Epithelial cell of esophagus (primary cell): Measurements from ENCODE around the gene PCYOX1L.

Experiments used
- DNase-seq: peaks from one replicate; pipeline ENCODE4 v3.0.0; 2010; ENCODE audit warnings: low read depth
- H3K4me3 ChIP-seq: 2 replicates; pipeline ENCODE4 v1.5.1; 2011; ENCODE audit warnings: mild to moderate bottlenecking, low read length, control low read depth
- CTCF ChIP-seq: IDR thresholded peaks from 2 replicates; pipeline ENCODE4 v1.5.1; 2011; ENCODE audit warnings: low read depth, mild to moderate bottlenecking, low read length, control low read depth, inconsistent platforms; ENCODE audit not compliant: insufficient read depth; ENCODE audit errors: missing control alignments

Gene PCYOX1L

GRCh38 chr5:149358294-149358651 lies 427 bp downstream of the PCYOX1L start:
- H3K4me3 ChIP-seq, result peak overlapping the region; percentile 79
- TF ChIP-seq CTCF, result no peak
- DNase-seq, result peak; percentile 10

DNA sequence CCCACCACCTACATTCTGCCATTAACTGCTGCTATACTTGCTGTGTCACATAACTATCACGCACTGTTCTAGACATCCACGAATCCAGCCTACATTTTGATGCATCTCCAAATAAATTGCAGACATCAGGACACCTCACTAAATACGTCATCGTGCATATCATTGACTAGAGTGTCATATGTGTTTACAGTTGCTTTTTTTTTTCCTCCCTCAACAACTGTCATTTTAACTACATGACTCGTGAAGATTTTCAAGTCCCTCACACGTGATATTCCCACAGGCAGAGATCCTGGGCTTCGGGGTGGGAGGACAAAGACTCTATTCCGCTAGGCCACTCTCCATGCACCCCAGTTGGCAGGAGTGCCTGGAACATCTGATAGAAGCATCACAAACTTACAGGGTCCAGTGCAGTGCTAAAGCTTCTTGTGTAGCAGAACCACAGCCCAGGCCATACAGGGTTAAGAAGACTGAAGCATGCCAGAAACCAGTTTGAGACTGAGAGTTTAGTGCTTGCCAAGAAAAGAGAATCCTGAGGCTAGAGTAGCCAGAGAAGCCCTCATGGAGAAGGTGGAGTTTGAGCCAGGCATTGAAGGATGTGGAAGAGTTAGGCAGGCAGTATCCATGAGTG lies 1.1 kb downstream of the PCYOX1L start:
- no peak for TF ChIP-seq CTCF
- peak overlapping the region; percentile 79 for H3K4me3 ChIP-seq
- DNase-seq, result no peak

DNA sequence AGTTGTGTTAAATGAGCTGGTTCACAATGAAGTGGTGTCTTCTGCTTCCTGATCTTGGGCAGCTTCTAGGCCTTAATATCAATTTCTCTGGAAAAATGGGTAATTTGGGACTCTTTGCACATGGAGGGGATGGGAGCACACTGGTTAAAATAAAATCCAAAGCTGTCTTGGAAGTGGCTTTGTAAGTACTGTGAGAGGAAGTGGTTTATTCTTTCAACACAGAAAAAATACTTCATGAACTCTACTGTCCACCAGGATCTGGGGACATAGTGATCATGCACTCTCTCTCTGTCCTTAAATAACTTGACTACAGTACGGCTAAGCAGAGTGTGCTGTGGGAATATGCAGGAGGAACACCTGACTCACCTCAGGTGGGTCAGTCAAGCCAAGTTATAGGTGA lies 2.4 kb downstream of the PCYOX1L start:
- DNase-seq, result no peak
- no peak for TF ChIP-seq CTCF
- H3K4me3 ChIP-seq, result no peak overlapping the region

GRCh38 chr5:149362541-149362940 lies 4.7 kb downstream of the PCYOX1L start:
- TF ChIP-seq CTCF, result no peak

DNA sequence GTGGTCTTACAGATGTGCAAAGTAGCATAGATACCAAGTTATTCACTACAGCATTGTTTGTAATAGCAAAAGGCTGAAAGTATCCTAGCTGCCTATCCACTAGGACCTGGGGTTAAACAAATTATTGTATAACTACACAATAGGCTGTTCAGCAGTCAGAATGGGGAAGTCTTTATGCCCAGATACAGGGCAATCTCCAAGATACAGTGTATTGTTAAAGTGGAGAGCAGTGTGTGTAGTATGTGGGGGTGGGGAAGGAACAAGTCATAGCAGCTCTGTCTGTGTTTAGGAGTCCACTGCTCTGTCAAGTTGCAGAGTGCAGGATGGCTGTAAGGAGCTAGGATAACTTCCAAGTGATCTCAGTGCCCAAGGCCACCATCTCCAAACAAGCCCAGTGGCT lies 5.5 kb downstream of the PCYOX1L start:
- no peak overlapping the region for H3K4me3 ChIP-seq
- DNase-seq, result no peak
- TF ChIP-seq CTCF, result no peak

More at GRCh38 chr5:149362541-149362940, 4.7 kb downstream of the PCYOX1L start:
- DNase-seq, result no peak
- no peak overlapping the region for H3K4me3 ChIP-seq

- no peak for TF ChIP-seq CTCF
- H3K4me3 ChIP-seq, result no peak overlapping the region
- no peak for DNase-seq
Observed at GRCh38 chr5:149363936-149364335, 6.1 kb downstream of the PCYOX1L start.

GRCh38 chr5:149364719-149365118 lies 6.9 kb downstream of the PCYOX1L start:
- no peak overlapping the region for H3K4me3 ChIP-seq
- DNase-seq, result no peak
- TF ChIP-seq CTCF, result no peak
